ENCODE data around the gene IRAG1. TPM values are rescaled to one million over a fixed set of nuclear protein-coding genes. Genes with fewer than 3 reads are reported as not detected.
"Not testable (repeated sequence)": the region's sequence is repeated elsewhere in the genome, so short reads cannot be mapped to it uniquely, and the experiment has no call there.

Gene IRAG1
- total RNA-seq, 1 donor from 2014 or later, result not detected

- peaks cover 14% of the 10 kb centered on the region for H3K27me3 Mint-ChIP-seq (ENCODE audit: low read depth)
- no peaks in the 10 kb centered on the region for H3K9me3 Mint-ChIP-seq
- no peak for DNase-seq (ENCODE audit: low spot score)
- H3K36me3 Mint-ChIP-seq (ENCODE audit: low read depth), result no peaks in the 10 kb centered on the region
- no peaks in the 10 kb centered on the region for H3K4me1 Mint-ChIP-seq (ENCODE audit: low read depth)
- H3K4me3 Mint-ChIP-seq (ENCODE audit: low read depth), result no peak overlapping the region
- intact Hi-C loops (cut with micrococcal nuclease), result no loop called here
- H3K27ac Mint-ChIP-seq, result no peak overlapping the region
Observed at GRCh38 chr11:10694486-10695239, 1.1 kb upstream of the IRAG1 start.

GRCh38 chr11:10692531-10693115, 932 bp downstream of the IRAG1 start:
- Mint-ChIP-seq H3K27ac (no peak overlapping the region), H3K4me3 (ENCODE audit: low read depth) (no peak overlapping the region), H3K9me3 (no peaks in the 10 kb centered on the region), H3K36me3 (ENCODE audit: low read depth) (no peaks in the 10 kb centered on the region), H3K4me1 (ENCODE audit: low read depth) (no peaks in the 10 kb centered on the region), H3K27me3 (ENCODE audit: low read depth) (peaks cover 17% of the 10 kb centered on the region)
- DNase-seq (ENCODE audit: low spot score), result no peak
- intact Hi-C loops (cut with micrococcal nuclease), result no loop called here

DNA sequence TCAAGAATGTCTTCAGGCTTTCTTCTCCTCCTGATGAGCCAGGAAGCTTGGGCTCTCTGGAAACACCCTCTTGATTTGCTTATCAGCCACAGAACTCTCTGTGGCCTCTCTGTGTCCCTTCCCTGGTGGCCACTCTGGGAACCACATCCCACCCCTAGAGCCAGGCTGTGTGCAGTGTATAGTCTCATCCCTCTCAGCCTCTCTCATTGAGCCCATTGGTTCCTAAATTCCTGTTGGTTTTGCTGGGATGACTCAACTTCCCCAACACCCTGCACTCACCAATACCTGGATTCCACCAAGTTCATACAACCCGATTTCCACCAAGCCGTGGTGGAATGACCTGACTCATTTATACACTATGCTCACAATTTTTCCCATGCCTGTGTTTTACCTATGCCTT, 5.2 kb downstream of the IRAG1 start:
- Mint-ChIP-seq H3K36me3 (ENCODE audit: low read depth) (no peaks in the 10 kb centered on the region), H3K9me3 (no peaks in the 10 kb centered on the region), H3K27ac (no peak overlapping the region), H3K4me1 (ENCODE audit: low read depth) (peaks cover 2% of the 10 kb centered on the region), H3K27me3 (ENCODE audit: low read depth) (peaks cover 24% of the 10 kb centered on the region), H3K4me3 (ENCODE audit: low read depth) (no peak overlapping the region)
- no peak for DNase-seq (ENCODE audit: low spot score)
- intact Hi-C loops (cut with micrococcal nuclease), result no loop called here

DNA sequence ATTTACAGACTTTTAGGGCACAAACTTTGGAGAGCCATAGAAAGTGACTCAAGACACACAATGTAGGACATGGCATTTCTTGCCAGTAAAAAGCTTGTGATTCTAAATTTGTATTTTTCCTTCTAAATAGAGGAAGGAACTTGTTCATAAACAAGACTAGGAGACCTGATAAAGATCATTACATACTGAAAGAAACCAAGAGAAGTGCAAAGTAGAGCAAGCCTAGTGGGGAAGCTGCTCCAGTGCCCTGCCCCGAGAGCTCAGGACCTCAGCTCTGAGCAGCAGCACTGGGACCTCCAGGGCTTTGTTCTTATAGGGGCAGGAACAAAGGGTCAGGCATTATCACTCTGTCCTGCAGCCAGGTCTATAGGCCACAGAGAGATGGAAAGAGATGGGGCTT, 7.2 kb downstream of the IRAG1 start:
- intact Hi-C loops (cut with micrococcal nuclease), result no loop called here
- no peak for DNase-seq (ENCODE audit: low spot score)
- no peaks in the 10 kb centered on the region for H3K9me3 Mint-ChIP-seq
- H3K4me1 Mint-ChIP-seq (ENCODE audit: low read depth), result peaks cover 2% of the 10 kb centered on the region
- H3K4me3 Mint-ChIP-seq (ENCODE audit: low read depth), result no peak overlapping the region
- no peak overlapping the region for H3K27ac Mint-ChIP-seq
- H3K36me3 Mint-ChIP-seq (ENCODE audit: low read depth), result no peaks in the 10 kb centered on the region
- peaks cover 18% of the 10 kb centered on the region for H3K27me3 Mint-ChIP-seq (ENCODE audit: low read depth)

DNA sequence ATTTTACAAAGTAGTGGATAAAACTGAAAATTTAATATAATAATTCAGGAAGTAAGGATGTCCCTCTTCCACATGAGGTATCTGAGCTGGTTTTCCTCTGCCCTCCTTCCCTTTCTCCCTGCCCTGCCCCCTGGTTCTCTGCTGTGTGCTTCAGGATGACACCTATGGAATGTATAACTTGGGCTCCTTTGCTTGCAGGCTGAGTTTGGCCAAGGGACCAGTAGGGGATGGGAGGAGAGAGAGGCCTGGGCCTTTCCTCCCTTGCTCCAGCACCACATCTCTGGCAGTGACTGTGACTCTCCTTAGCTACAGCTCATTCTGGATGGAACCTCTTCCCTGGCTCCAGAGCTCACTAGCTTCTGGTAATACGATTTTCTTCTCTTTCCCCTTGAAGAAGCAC, 10.1 kb downstream of the IRAG1 start:
- Mint-ChIP-seq H3K27ac (no peak overlapping the region), H3K4me1 (ENCODE audit: low read depth) (peaks cover 2% of the 10 kb centered on the region), H3K9me3 (no peaks in the 10 kb centered on the region), H3K4me3 (ENCODE audit: low read depth) (no peak overlapping the region), H3K36me3 (ENCODE audit: low read depth) (no peaks in the 10 kb centered on the region), H3K27me3 (ENCODE audit: low read depth) (peaks cover 19% of the 10 kb centered on the region)
- no peak for DNase-seq (ENCODE audit: low spot score)
- intact Hi-C loops (cut with micrococcal nuclease), result no loop called here

GRCh38 chr11:10680956-10681487, 12.5 kb downstream of the IRAG1 start:
- DNase-seq (ENCODE audit: low spot score), result no peak
- peaks cover 18% of the 10 kb centered on the region for H3K27me3 Mint-ChIP-seq (ENCODE audit: low read depth)

DNA sequence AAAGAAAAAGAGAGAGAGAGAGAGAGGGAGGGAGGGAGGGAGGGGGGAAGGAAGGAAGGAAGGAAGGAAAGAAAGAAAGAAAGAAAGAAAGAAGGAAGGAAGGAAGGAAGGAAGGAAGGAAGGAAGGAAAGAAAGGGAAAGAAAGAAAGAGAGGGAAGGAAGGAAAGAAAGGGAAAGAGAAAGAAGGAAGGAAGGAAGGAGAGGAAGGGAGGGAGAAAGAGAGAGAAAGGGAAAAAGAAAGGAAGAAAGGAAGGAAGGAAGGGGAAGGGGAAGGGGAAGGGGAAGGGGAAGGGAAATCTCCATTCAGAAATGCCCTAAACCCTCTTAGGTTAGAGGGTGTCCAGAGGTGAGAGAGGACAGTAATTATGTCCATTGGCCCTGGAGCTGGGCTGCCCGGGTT, 13.3 kb downstream of the IRAG1 start:
- intact Hi-C loops (cut with micrococcal nuclease); H3K9me3 Mint-ChIP-seq; H3K4me1 Mint-ChIP-seq (ENCODE audit: low read depth); H3K36me3 Mint-ChIP-seq (ENCODE audit: low read depth); H3K27ac Mint-ChIP-seq; H3K4me3 Mint-ChIP-seq (ENCODE audit: low read depth); DNase-seq (ENCODE audit: low spot score): not testable (repeated sequence)
- peaks cover 25% of the 10 kb centered on the region for H3K27me3 Mint-ChIP-seq (ENCODE audit: low read depth)

More at GRCh38 chr11:10680956-10681487, 12.5 kb downstream of the IRAG1 start:
- intact Hi-C loops (cut with micrococcal nuclease), result no loop called here
- Mint-ChIP-seq H3K4me3 (ENCODE audit: low read depth) (no peak overlapping the region), H3K9me3 (no peaks in the 10 kb centered on the region), H3K27ac (no peak overlapping the region), H3K4me1 (ENCODE audit: low read depth) (no peaks in the 10 kb centered on the region), H3K36me3 (ENCODE audit: low read depth) (no peaks in the 10 kb centered on the region)

GRCh38 chr11:10679644-10680043, 13.9 kb downstream of the IRAG1 start:
- Mint-ChIP-seq H3K27ac (no peak overlapping the region), H3K36me3 (ENCODE audit: low read depth) (no peaks in the 10 kb centered on the region), H3K9me3 (no peaks in the 10 kb centered on the region), H3K4me3 (ENCODE audit: low read depth) (no peak overlapping the region), H3K27me3 (ENCODE audit: low read depth) (peaks cover 25% of the 10 kb centered on the region), H3K4me1 (ENCODE audit: low read depth) (no peaks in the 10 kb centered on the region)
- intact Hi-C loops (cut with micrococcal nuclease), result no loop called here
- DNase-seq (ENCODE audit: low spot score), result no peak

DNA sequence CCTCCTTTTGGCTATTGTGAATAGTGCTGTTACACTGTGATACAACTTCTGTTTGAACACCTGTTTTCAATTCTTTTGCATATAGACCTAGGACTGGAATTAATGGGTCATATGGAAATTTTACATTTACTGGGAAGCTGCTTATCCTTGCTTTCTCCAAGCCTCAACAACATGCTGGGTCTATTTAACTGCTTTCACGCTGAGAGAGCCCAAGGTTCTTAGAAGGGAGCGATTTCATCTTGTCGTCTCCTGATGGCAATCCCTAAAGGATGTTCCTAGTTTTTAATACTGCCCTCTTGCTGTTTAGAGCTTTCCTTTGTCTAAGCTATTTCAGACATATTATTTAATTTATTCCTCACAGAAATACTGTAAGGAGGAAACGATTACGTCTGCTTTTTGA, 15.5 kb downstream of the IRAG1 start:
- Mint-ChIP-seq H3K9me3 (no peaks in the 10 kb centered on the region), H3K4me1 (ENCODE audit: low read depth) (no peaks in the 10 kb centered on the region), H3K36me3 (ENCODE audit: low read depth) (no peaks in the 10 kb centered on the region), H3K4me3 (ENCODE audit: low read depth) (no peak overlapping the region), H3K27ac (no peak overlapping the region), H3K27me3 (ENCODE audit: low read depth) (peaks cover 35% of the 10 kb centered on the region)
- no peak for DNase-seq (ENCODE audit: low spot score)
- intact Hi-C loops (cut with micrococcal nuclease), result no loop called here

GRCh38 chr11:10676919-10677318, 16.6 kb downstream of the IRAG1 start:
- H3K4me1 Mint-ChIP-seq (ENCODE audit: low read depth), result no peaks in the 10 kb centered on the region
- no peaks in the 10 kb centered on the region for H3K36me3 Mint-ChIP-seq (ENCODE audit: low read depth)
- H3K4me3 Mint-ChIP-seq (ENCODE audit: low read depth), result no peak overlapping the region
- H3K27ac Mint-ChIP-seq, result no peak overlapping the region
- intact Hi-C loops (cut with micrococcal nuclease), result no loop called here
- peaks cover 37% of the 10 kb centered on the region for H3K27me3 Mint-ChIP-seq (ENCODE audit: low read depth)
- no peaks in the 10 kb centered on the region for H3K9me3 Mint-ChIP-seq
- no peak for DNase-seq (ENCODE audit: low spot score)

DNA sequence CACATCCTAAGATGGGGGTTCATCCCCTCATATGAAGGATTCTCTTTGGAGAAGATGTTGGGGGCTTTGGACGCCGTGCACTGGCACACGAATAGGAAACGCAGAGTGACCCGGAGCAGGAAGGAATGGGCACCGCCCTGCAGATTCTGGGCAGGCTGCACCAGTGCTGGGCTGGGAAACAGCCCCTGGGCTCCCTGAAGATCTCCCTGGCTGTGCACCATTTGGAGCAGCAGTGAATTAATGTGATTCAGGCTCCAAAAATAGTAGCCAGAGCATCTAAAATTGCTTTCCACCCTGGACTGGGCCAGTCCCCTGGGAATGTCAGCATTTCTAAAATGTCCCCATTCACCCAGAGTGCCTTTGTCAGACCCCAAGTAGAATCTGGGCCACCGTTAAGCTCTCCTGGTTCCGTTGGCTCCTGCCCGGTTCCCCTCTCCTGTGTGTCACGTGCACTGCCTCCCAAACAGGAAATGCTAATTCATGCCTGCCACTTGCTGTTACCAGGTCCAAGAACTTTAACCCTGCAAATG, 18.6 kb downstream of the IRAG1 start:
- no peak for DNase-seq (ENCODE audit: low spot score)
- H3K9me3 Mint-ChIP-seq, result no peaks in the 10 kb centered on the region
- intact Hi-C loops (cut with micrococcal nuclease), result no loop called here
- H3K27ac Mint-ChIP-seq, result no peak overlapping the region
- H3K36me3 Mint-ChIP-seq (ENCODE audit: low read depth), result no peaks in the 10 kb centered on the region
- H3K27me3 Mint-ChIP-seq (ENCODE audit: low read depth), result peaks cover 39% of the 10 kb centered on the region
- H3K4me1 Mint-ChIP-seq (ENCODE audit: low read depth), result no peaks in the 10 kb centered on the region
- H3K4me3 Mint-ChIP-seq (ENCODE audit: low read depth), result no peak overlapping the region

GRCh38 chr11:10674440-10674855, 19.1 kb downstream of the IRAG1 start:
- H3K9me3 Mint-ChIP-seq, result no peaks in the 10 kb centered on the region
- H3K4me1 Mint-ChIP-seq (ENCODE audit: low read depth), result no peaks in the 10 kb centered on the region
- no peaks in the 10 kb centered on the region for H3K36me3 Mint-ChIP-seq (ENCODE audit: low read depth)
- H3K27me3 Mint-ChIP-seq (ENCODE audit: low read depth), result peaks cover 44% of the 10 kb centered on the region
- intact Hi-C loops (cut with micrococcal nuclease), result no loop called here
- no peak for DNase-seq (ENCODE audit: low spot score)
- H3K4me3 Mint-ChIP-seq (ENCODE audit: low read depth), result no peak overlapping the region
- no peak overlapping the region for H3K27ac Mint-ChIP-seq

- intact Hi-C loops (cut with micrococcal nuclease), result no loop called here
- Mint-ChIP-seq H3K9me3 (no peaks in the 10 kb centered on the region), H3K27ac (no peak overlapping the region), H3K36me3 (ENCODE audit: low read depth) (no peaks in the 10 kb centered on the region), H3K27me3 (ENCODE audit: low read depth) (peaks cover 40% of the 10 kb centered on the region), H3K4me1 (ENCODE audit: low read depth) (no peaks in the 10 kb centered on the region), H3K4me3 (ENCODE audit: low read depth) (no peak overlapping the region)
- no peak for DNase-seq (ENCODE audit: low spot score)
Observed at GRCh38 chr11:10673501-10674062, 20.0 kb downstream of the IRAG1 start.

All from activated T-helper 2 cell treated with anti-CD3 and anti-CD28 coated beads, Interferon-gamma antibody, Interleukin-2, Interleukin-4, amounts not matched to agents 10 μg/mL and 5 μg/mL and 100 μg/mL, durations not matched to agents 14 hours and 24 hours and 36 hours (primary cell).